Measurements from ENCODE around the gene ACO2. TPM values are rescaled to one million over a fixed set of nuclear protein-coding genes. Genes with fewer than 3 reads are reported as not detected.
A peak's percentile ranks its signal among the peaks of the same experiment; 100 is the strongest.
"Not testable (repeated sequence)": the region's sequence is repeated elsewhere in the genome, so short reads cannot be mapped to it uniquely, and the experiment has no call there.

The ACO2 gene
- polyA plus RNA-seq, 2 donors: 22.6 to 59.7 TPM

- Histone ChIP-seq H3K4me1 (ENCODE audit: control insufficient read depth in 2 of 2, insufficient read depth in 2 of 2, low read length in 1 of 2) (peaks cover 5 to 6% of the 10 kb centered on the region in 2 donors), H3K4me3 (ENCODE audit: low read depth in 1 of 2, low read length in 2 of 2) (no peak overlapping the region), H3K9me3 (ENCODE audit: control insufficient read depth in 2 of 2, insufficient read depth in 1 of 2, low read depth in 1 of 2, low read length in 1 of 2) (no peaks in the 10 kb centered on the region), H3K36me3 (ENCODE audit: control insufficient read depth in 2 of 2, insufficient read depth in 2 of 2, low read length in 1 of 2) (peaks cover 15 to 49% of the 10 kb centered on the region in 2 donors), H3K27me3 (ENCODE audit: control insufficient read depth in 1 of 2, insufficient read depth in 2 of 2, low read length in 2 of 2) (no peaks in the 10 kb centered on the region), H3K27ac (ENCODE audit: low read depth in 2 of 2, low read length in 1 of 2) (peak overlapping the region in 1 of 2 donors; percentile 6)
- WGBS, 2 donors: 85 to 87% methylated on average over 23 of the region's 23 CpGs
These were observed 32.4 kb upstream of the ACO2 start for GRCh38 chr22:41436322-41437113.

DNA sequence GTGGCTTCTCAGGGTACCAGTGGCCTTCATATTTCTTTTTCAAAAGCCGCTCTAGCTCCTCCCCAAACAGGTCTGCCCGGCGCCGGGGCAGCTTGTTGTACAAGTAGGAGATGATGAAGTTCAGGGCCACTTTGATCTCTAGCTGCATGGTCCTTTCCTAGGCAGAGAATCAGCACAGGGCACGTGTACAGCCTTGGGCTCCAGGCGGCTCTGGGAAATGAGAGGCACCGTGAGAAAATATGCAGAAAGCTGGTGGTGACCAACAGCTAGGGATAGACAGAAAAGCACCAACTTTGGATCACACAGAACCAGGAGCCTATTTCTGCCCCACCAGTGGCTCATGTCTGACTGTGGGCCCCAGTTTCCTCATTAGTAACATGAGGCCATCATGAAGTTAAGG lies 31.7 kb upstream of the ACO2 start:
- 85 to 89% methylated on average over 7 of the region's 7 CpGs for WGBS, 2 donors
- H3K27ac ChIP-seq (ENCODE audit: low read depth in 2 of 2, low read length in 1 of 2): no peak overlapping the region
- H3K4me3 ChIP-seq (ENCODE audit: low read depth in 1 of 2, low read length in 2 of 2): no peak overlapping the region
- H3K36me3 ChIP-seq (ENCODE audit: control insufficient read depth in 2 of 2, insufficient read depth in 2 of 2, low read length in 1 of 2): peaks cover 15 to 45% of the 10 kb centered on the region in 2 donors
- H3K4me1 ChIP-seq (ENCODE audit: control insufficient read depth in 2 of 2, insufficient read depth in 2 of 2, low read length in 1 of 2): peaks cover 5 to 6% of the 10 kb centered on the region in 2 donors
- no peaks in the 10 kb centered on the region for H3K27me3 ChIP-seq (ENCODE audit: control insufficient read depth in 1 of 2, insufficient read depth in 2 of 2, low read length in 2 of 2)
- no peaks in the 10 kb centered on the region for H3K9me3 ChIP-seq (ENCODE audit: control insufficient read depth in 2 of 2, insufficient read depth in 1 of 2, low read depth in 1 of 2, low read length in 1 of 2)

- H3K36me3 ChIP-seq (ENCODE audit: control insufficient read depth in 2 of 2, insufficient read depth in 2 of 2, low read length in 1 of 2): peaks cover 12 to 26% of the 10 kb centered on the region in 2 donors
- WGBS, 2 donors: 78 to 86% methylated on average over 5 of the region's 5 CpGs
- not testable (repeated sequence) for H3K9me3 ChIP-seq (ENCODE audit: control insufficient read depth in 2 of 2, insufficient read depth in 1 of 2, low read depth in 1 of 2, low read length in 1 of 2); H3K27ac ChIP-seq (ENCODE audit: low read depth in 2 of 2, low read length in 1 of 2); H3K4me3 ChIP-seq (ENCODE audit: low read depth in 1 of 2, low read length in 2 of 2); H3K27me3 ChIP-seq (ENCODE audit: control insufficient read depth in 1 of 2, insufficient read depth in 2 of 2, low read length in 2 of 2); H3K4me1 ChIP-seq (ENCODE audit: control insufficient read depth in 2 of 2, insufficient read depth in 2 of 2, low read length in 1 of 2)
These were observed 28.4 kb upstream of the ACO2 start for GRCh38 chr22:41440511-41440910.

- Histone ChIP-seq H3K4me1 (ENCODE audit: control insufficient read depth in 2 of 2, insufficient read depth in 2 of 2, low read length in 1 of 2) (no peaks in the 10 kb centered on the region), H3K27ac (ENCODE audit: low read depth in 2 of 2, low read length in 1 of 2) (peak overlapping the region; percentile 33 to 52), H3K9me3 (ENCODE audit: control insufficient read depth in 2 of 2, insufficient read depth in 1 of 2, low read depth in 1 of 2, low read length in 1 of 2) (no peaks in the 10 kb centered on the region), H3K36me3 (ENCODE audit: control insufficient read depth in 2 of 2, insufficient read depth in 2 of 2, low read length in 1 of 2) (peaks cover under 1 to 9% of the 10 kb centered on the region in 2 donors), H3K27me3 (ENCODE audit: control insufficient read depth in 1 of 2, insufficient read depth in 2 of 2, low read length in 2 of 2) (no peaks in the 10 kb centered on the region), H3K4me3 (ENCODE audit: low read depth in 1 of 2, low read length in 2 of 2) (no peak overlapping the region)
- 62 to 63% methylated on average over 2 of the region's 2 CpGs for WGBS, 2 donors
These were observed 26.6 kb upstream of the ACO2 start for GRCh38 chr22:41442240-41442792.

DNA sequence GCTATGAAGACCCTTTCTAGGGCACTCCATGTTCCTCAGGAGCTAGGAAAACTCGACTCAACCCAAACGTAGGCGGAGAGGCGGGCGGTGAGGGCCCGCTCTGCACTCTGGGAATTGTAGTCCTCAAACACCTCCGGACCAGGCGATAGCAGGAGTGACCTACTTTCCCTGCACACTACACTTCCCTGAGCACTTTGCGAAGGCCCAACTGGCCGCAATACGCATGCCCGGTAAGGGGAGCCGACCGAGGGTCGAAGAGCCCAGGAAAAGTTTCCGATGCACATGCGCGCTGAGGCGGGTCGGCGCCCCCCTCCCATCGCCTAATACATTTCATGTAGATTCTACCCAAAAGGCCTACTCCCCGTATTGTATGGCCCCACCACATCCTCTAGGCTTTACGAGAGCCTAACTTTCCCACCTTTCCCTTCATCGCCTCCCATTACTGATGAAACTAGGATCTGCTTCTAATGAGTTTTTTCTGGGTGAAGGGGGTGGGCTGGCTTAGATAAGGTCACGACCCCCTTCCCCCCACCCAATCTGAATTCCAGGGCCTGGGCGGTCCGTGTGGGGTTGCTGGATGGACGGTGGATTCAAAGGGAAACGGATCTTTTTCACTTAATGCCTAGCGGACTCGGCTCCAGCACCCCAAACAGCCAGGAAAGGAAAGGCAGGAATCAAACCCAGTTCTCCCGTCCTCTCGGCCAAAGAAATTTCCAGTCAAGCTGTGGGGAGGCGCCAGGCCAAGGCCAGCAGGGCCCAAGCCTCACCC lies 24.4 kb upstream of the ACO2 start:
- H3K36me3 ChIP-seq (ENCODE audit: control insufficient read depth in 2 of 2, insufficient read depth in 2 of 2, low read length in 1 of 2): peaks cover 0 to 6% of the 10 kb centered on the region in 2 donors
- 0 to 1% methylated on average over 34 to 35 of the region's 35 CpGs for WGBS, 2 donors
- H3K9me3 ChIP-seq (ENCODE audit: control insufficient read depth in 2 of 2, insufficient read depth in 1 of 2, low read depth in 1 of 2, low read length in 1 of 2): no peaks in the 10 kb centered on the region
- peak overlapping the region; percentile 99 to 100 for H3K27ac ChIP-seq (ENCODE audit: low read depth in 2 of 2, low read length in 1 of 2)
- H3K4me3 ChIP-seq (ENCODE audit: low read depth in 1 of 2, low read length in 2 of 2): peak overlapping the region; percentile 88 to 98
- H3K27me3 ChIP-seq (ENCODE audit: control insufficient read depth in 1 of 2, insufficient read depth in 2 of 2, low read length in 2 of 2): no peaks in the 10 kb centered on the region
- no peaks in the 10 kb centered on the region for H3K4me1 ChIP-seq (ENCODE audit: control insufficient read depth in 2 of 2, insufficient read depth in 2 of 2, low read length in 1 of 2)

GRCh38 chr22:41445129-41446056 lies 23.5 kb upstream of the ACO2 start:
- H3K4me3 ChIP-seq (ENCODE audit: low read depth in 1 of 2, low read length in 2 of 2): peak overlapping the region; percentile 88 to 98
- WGBS, 2 donors: 0% methylated on average over 22 of the region's 22 CpGs

DNA sequence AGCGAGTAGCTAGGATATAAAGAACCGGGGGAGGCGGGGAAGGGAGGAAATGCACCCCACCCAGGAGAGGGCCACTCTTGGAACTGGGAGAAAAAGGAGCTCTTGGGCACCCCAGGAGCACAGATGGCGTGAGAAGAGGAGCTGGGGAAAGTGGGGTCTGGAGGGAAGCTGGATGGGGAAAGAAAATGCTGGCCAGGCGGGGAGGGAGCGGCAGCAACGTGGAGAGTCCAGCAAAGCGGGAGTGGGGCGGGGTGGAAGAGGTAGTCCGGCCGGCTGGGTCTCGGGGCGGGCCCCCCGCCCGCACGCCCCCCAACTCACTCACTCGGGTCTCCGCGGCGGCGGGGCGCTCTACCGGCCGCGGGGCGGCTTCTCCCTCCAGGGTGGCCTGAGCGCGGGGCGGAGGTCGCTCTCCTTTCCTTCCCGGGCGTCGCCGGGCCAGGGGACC lies 22.8 kb upstream of the ACO2 start:
- no peaks in the 10 kb centered on the region for H3K9me3 ChIP-seq (ENCODE audit: control insufficient read depth in 2 of 2, insufficient read depth in 1 of 2, low read depth in 1 of 2, low read length in 1 of 2)
- no peaks in the 10 kb centered on the region for H3K36me3 ChIP-seq (ENCODE audit: control insufficient read depth in 2 of 2, insufficient read depth in 2 of 2, low read length in 1 of 2)
- H3K27ac ChIP-seq (ENCODE audit: low read depth in 2 of 2, low read length in 1 of 2): peak overlapping the region; percentile 99 to 100
- H3K4me3 ChIP-seq (ENCODE audit: low read depth in 1 of 2, low read length in 2 of 2): peak overlapping the region; percentile 88 to 98
- no peaks in the 10 kb centered on the region for H3K27me3 ChIP-seq (ENCODE audit: control insufficient read depth in 1 of 2, insufficient read depth in 2 of 2, low read length in 2 of 2)
- H3K4me1 ChIP-seq (ENCODE audit: control insufficient read depth in 2 of 2, insufficient read depth in 2 of 2, low read length in 1 of 2): no peaks in the 10 kb centered on the region
- 0 to 1% methylated on average over 6 to 34 of the region's 34 CpGs for WGBS, 2 donors

More at GRCh38 chr22:41445129-41446056, 23.5 kb upstream of the ACO2 start:
- no peaks in the 10 kb centered on the region for H3K4me1 ChIP-seq (ENCODE audit: control insufficient read depth in 2 of 2, insufficient read depth in 2 of 2, low read length in 1 of 2)
- no peaks in the 10 kb centered on the region for H3K36me3 ChIP-seq (ENCODE audit: control insufficient read depth in 2 of 2, insufficient read depth in 2 of 2, low read length in 1 of 2)
- no peaks in the 10 kb centered on the region for H3K9me3 ChIP-seq (ENCODE audit: control insufficient read depth in 2 of 2, insufficient read depth in 1 of 2, low read depth in 1 of 2, low read length in 1 of 2)
- no peaks in the 10 kb centered on the region for H3K27me3 ChIP-seq (ENCODE audit: control insufficient read depth in 1 of 2, insufficient read depth in 2 of 2, low read length in 2 of 2)
- peak overlapping the region; percentile 99 to 100 for H3K27ac ChIP-seq (ENCODE audit: low read depth in 2 of 2, low read length in 1 of 2)

- Histone ChIP-seq H3K4me3 (ENCODE audit: low read depth in 1 of 2, low read length in 2 of 2) (peak within 1 kb of the TSS; percentile 88 to 98), H3K9me3 (ENCODE audit: control insufficient read depth in 2 of 2, insufficient read depth in 1 of 2, low read depth in 1 of 2, low read length in 1 of 2) (no peaks in the 10 kb centered on the region), H3K27me3 (ENCODE audit: control insufficient read depth in 1 of 2, insufficient read depth in 2 of 2, low read length in 2 of 2) (no peaks in the 10 kb centered on the region), H3K4me1 (ENCODE audit: control insufficient read depth in 2 of 2, insufficient read depth in 2 of 2, low read length in 1 of 2) (no peaks in the 10 kb centered on the region), H3K27ac (ENCODE audit: low read depth in 2 of 2, low read length in 1 of 2) (peak within 1 kb of the TSS; percentile 99 to 100), H3K36me3 (ENCODE audit: control insufficient read depth in 2 of 2, insufficient read depth in 2 of 2, low read length in 1 of 2) (no peaks in the 10 kb centered on the region)
- WGBS, 2 donors: 0% methylated on average over 68 to 85 of the region's 85 CpGs
These were observed 22.1 kb upstream of the ACO2 start, which contains the start of gene TOB2 for GRCh38 chr22:41446639-41447434. Gene TOB2, minus strand, starts transcription at chr22:41446801. Its CDS starts 9,456 bp downstream, at chr22:41437345.
